Lung microvascular endothelial cell (primary cell): Measurements from ENCODE around the gene OR56B1. TPM values are rescaled to one million over a fixed set of nuclear protein-coding genes. Genes with fewer than 3 reads are reported as not detected.

ENCODE experiments used
- DNase-seq, 2 donors: peaks; one replicate each; pipeline versions ENCODE4 v3.0.0 to v3.0.0-alpha.2; 2010; ENCODE audit warnings: low read depth in 2 of 2
- total RNA-seq: library from RNA; depleted of rRNA; stranded (reverse); fragments of >200 nt; gene quantifications from 2 replicates; pipeline ENCODE4 v1.2.1, GENCODE V29; 2014

Gene OR56B1
- total RNA-seq, 1 donor from 2014 or later: not detected

DNA sequence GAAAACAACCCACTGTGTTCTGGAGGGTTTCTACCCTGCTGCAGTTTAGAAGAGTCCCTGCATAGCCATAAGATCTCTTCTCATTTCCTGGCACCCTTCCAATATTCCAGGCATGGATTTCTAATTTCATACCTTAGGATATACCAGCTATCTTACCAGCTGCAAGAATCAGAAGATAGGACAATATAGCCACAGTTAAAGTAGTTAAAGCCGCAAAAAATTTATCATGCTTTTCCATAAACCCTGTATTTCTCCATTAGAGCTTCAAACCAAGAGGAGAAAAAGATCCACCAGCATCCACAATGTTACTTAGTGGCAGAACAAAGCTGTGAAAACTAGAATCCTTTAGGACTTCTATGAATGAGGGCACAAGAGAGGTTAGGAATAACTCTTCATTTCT lies 8.6 kb upstream of the OR56B1 start:
- DNase-seq: no peak

DNA sequence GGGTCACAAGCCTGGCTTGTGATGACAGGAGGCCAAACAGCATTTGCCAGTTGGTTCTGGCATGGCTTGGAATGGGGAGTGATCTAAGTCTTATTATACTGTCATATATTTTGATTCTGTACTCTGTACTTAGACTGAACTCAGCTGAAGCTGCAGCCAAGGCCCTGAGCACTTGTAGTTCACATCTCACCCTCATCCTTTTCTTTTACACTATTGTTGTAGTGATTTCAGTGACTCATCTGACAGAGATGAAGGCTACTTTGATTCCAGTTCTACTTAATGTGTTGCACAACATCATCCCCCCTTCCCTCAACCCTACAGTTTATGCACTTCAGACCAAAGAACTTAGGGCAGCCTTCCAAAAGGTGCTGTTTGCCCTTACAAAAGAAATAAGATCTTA lies 843 bp downstream of the OR56B1 start:
- no peak for DNase-seq

DNA sequence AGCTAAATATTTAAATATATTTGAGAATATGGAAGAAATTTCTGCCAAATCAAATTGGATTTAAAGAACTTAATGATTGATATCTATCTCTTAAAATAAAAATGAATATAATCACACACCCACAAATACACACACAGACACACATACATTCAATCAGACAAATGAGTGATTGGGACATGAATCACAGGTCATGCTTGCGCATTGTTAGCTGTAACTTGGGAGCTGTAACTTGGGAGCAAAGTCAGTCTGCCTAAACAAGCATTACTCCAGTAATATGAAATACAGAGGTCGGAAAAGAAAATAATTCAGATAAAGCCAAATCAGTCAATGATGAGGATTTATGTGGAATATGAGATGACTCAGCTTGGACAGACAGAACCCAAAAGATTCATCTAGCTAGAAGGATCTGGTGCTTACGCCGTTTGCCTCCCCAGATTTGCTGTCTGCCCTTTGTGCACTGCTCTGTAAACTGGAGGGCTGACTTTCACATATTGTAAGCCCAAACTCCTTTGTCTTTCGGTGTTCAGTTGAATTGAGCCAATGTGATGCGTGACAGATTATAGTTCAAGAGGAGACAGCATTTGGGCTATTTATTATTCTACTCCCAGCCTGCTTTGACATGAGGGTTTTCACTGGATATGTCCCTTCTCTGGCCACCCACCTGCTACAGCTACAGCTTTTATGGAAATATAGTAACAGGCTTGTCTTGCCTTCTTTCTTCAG lies 1.6 kb downstream of the OR56B1 start:
- DNase-seq: no peak

DNA sequence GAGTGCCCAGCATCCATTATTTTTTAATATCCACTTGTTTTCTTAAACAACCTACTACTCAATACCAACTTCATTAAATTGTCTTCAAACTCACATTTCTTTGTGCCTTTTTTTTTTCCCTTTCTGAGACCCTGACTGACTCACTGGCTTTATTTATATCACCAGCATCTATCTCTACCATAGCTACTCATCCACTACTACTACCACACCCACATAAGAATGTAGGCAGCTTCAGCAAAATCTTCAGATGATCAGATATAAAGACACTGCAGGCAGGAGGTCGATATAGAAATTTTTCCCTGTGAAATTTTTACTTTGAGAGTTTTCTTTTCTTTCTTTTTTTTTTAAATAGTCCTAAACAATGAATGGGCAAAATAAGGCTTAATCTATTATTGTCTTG lies 2.2 kb downstream of the OR56B1 start:
- no peak for DNase-seq

DNA sequence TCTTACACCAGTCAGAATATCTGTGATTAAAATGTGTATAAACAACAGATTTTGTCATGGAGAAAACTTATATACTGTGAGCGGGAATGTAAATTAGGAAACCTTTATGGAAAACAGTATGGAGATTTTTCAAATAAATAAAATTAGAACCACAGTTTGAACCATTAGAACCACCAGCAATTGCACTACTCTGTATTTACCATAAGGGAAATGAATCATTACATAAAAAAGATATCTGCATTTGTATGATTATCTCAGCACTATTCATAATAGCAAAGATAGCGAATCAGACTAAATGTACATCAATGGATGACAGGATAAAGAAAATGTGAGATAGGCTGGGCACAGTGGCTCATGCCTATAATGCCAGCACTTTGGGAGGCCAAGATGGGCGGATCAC lies 10.4 kb downstream of the OR56B1 start:
- no peak for DNase-seq

DNA sequence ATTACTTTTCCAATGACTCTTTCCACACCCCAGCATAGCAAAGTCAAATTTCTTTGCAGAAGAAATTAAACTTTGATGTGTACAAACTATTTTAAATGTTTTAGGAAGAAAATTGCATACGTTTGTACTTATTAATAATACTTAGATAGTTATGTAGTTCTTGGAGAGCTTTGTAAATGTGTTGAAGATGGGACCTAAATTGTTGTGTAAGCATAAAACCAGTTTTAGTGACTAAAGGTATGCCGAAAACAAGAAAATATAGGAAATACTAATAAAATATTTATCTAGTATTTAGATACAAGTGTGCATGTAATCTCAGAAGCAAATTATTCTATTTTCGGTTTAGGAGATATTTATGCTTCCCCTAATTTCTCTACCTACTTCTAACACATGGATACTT lies 13.6 kb downstream of the OR56B1 start:
- no peak for DNase-seq

DNA sequence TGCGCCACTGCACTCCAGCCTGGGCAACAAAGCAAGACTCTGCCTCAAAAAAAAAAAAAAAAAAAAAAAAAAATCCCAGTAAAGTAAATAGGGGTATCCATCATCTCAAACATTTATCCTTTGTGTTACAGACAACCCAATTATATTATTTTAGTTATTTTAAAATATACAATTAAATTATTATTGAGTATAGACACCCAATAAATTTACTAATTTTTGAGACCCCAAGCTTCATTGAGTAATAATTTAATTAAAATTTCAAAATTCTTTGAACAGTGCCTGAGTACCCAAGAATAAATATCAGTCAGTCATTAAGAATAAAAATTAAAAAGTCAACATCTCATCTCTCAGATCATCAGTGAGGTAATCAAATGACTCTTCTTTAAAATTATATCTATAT lies 17.7 kb downstream of the OR56B1 start, which contains the start of gene OR52N4:
Gene OR52N4, plus strand, starts transcription at position 301 of the 400 bp plus-strand sequence. CDS start 498 bp downstream, outside the sequence.
- no peak for DNase-seq

DNA sequence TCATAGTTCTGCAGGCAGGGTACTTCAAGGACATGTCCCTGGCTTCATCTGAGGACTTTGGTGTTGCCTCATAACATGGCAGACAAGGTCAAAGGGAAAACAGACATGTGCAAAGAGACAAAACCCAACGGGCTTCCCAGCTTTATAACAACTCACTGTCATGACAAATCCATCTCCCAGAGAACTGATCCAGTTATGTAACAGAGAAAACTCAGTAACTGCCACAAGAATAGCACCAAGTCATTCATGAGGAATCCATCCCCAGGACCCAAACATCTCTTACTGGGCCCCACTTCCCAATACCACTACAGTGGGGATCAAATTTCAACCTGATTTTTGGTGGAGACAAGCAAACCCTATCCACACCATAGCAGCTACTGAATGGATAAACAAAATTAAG lies 30.8 kb downstream of the OR56B1 start:
- DNase-seq: no peak

DNA sequence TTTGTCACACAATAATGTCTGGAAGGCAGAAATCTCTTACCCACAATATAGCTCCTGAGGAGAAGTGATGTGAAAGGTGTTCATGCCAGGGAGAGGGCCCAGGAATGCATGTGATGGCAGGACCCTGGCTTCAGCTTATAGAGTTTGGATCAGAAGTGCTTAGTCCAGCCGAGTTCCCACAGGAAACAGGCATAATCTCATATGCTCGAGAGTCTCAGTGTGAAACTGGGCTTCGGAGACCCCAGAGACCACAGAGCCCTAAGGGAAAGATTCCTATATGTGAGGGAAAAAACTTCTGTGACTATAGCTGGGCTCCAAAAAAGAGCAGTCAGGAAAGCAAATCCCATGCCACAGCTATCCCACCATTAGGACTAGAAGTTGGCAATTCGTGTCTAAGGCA lies 47.0 kb downstream of the OR56B1 start, which contains the start of gene OR52N5:
Gene OR52N5, minus strand, starts transcription at position 101 of the 400 bp plus-strand sequence. CDS start 4,721 bp downstream, outside the sequence.
- no peak for DNase-seq

Other genes starting within 250 kb of the OR56B1 start
- not detected in 2 replicates for gene OR52D1, start 247.8 kb upstream of the OR56B1 start, total RNA-seq
- not detected in 2 replicates for gene UBQLN3, start 226.5 kb upstream of the OR56B1 start, total RNA-seq
- gene UBQLNL, start 219.7 kb upstream of the OR56B1 start, total RNA-seq: under 0.01 TPM in 1 of 2 replicates, not detected in the other
- under 0.01 TPM in 1 of 2 replicates, not detected in the other for gene OR52H1, start 187.9 kb upstream of the OR56B1 start, total RNA-seq
- gene OR52B6, start 155.6 kb upstream of the OR56B1 start, total RNA-seq: not detected in 2 replicates
- gene TRIM6, start 139.8 kb upstream of the OR56B1 start, total RNA-seq: 0.99 and 3.3 TPM in 2 replicates
- 8.5 and 9.4 TPM in 2 replicates for gene TRIM34, start 111.4 kb upstream of the OR56B1 start, total RNA-seq
- 46.4 and 75.4 TPM in 2 replicates for gene TRIM5, start 51.4 kb upstream of the OR56B1 start, total RNA-seq
- 47.0 and 66.9 TPM in 2 replicates for gene TRIM22, start 46.7 kb upstream of the OR56B1 start, total RNA-seq
- not detected in 2 replicates for gene OR52N4, start 17.8 kb downstream of the OR56B1 start, total RNA-seq
- not detected in 2 replicates for gene OR52N5, start 46.9 kb downstream of the OR56B1 start, total RNA-seq
- not detected in 2 replicates for gene OR52N1, start 54.8 kb downstream of the OR56B1 start, total RNA-seq
- not detected in 2 replicates for gene OR52N2, start 72.5 kb downstream of the OR56B1 start, total RNA-seq
- not detected in 2 replicates for gene OR52E6, start 105.4 kb downstream of the OR56B1 start, total RNA-seq
- not detected in 2 replicates for gene OR52E8, start 121.2 kb downstream of the OR56B1 start, total RNA-seq
- gene OR52E4, start 144.2 kb downstream of the OR56B1 start, total RNA-seq: not detected in 2 replicates
- not detected in 2 replicates for gene OR52E5, start 156.8 kb downstream of the OR56B1 start, total RNA-seq
- gene OR56A3, start 205.8 kb downstream of the OR56B1 start, total RNA-seq: not detected in 2 replicates
- gene OR56A5, start 232.0 kb downstream of the OR56B1 start, total RNA-seq: not detected in 2 replicates